Hematopoietic multipotent progenitor cell (in vitro differentiated cells): ENCODE measurements around the gene AGPAT1. TPM values are rescaled to one million over a fixed set of nuclear protein-coding genes. Genes with fewer than 3 reads are reported as not detected.
A peak's percentile ranks its signal among the peaks of the same experiment; 100 is the strongest.

Source experiments
- DNase-seq, 3 donors: peaks; one replicate each; pipeline ENCODE4 v3.0.0-alpha.2; 2011 to 2015; ENCODE audit warnings: low read depth in 2 of 3, low spot score in 2 of 3
- small RNA-seq: library from RNA; depleted of rRNA; stranded (forward); fragments of <200 nt; gene quantifications from one replicate; pipeline ENCODE3, GENCODE V24; 2012
- total RNA-seq: library from RNA; depleted of rRNA; stranded (reverse); fragments of >200 nt; gene quantifications from one replicate; pipeline ENCODE4 v1.2.3, GENCODE V29; 2012

The AGPAT1 gene
- total RNA-seq, 1 donor, result 41.7 TPM

GRCh38 chr6:32127409-32127716 lies 48.5 kb downstream of the AGPAT1 start:
- no peak for DNase-seq

GRCh38 chr6:32126880-32127279 lies 49.0 kb downstream of the AGPAT1 start:
- DNase-seq, result no peak

- no peak for DNase-seq
Measured at GRCh38 chr6:32123681-32124080, 52.2 kb downstream of the AGPAT1 start.

- no peak for DNase-seq
Measured at GRCh38 chr6:32120573-32121059, 55.3 kb downstream of the AGPAT1 start.

GRCh38 chr6:32118782-32119628 lies 56.9 kb downstream of the AGPAT1 start:
- DNase-seq, result peak; percentile 41 to 77 (median 71)

Small RNA genes lying within 50 kb of the gene (small RNA-seq; reads per million reads assigned to genes)
- gene AL662884.1 (not detected), gene MIR6833 (not detected)

Other genes starting within 250 kb of the AGPAT1 start
- 0.54 TPM for gene C2, start 248.4 kb downstream of the AGPAT1 start, total RNA-seq
- gene CFB, start 230.0 kb downstream of the AGPAT1 start, total RNA-seq, result 0.54 TPM
- gene NELFE, start 217.1 kb downstream of the AGPAT1 start, total RNA-seq, result 44.7 TPM
- 62.7 TPM for gene SKIC2, start 216.9 kb downstream of the AGPAT1 start, total RNA-seq
- 36.4 TPM for gene DXO, start 203.9 kb downstream of the AGPAT1 start, total RNA-seq
- gene C4A, start 194.0 kb downstream of the AGPAT1 start, total RNA-seq, result 5.9 TPM
- 4.6 TPM for gene C4B, start 161.3 kb downstream of the AGPAT1 start, total RNA-seq
- gene CYP21A2, start 137.7 kb downstream of the AGPAT1 start, total RNA-seq, result 0.27 TPM
- 1.1 TPM for gene TNXB, start 66.7 kb downstream of the AGPAT1 start, total RNA-seq
- gene ATF6B, start 47.8 kb downstream of the AGPAT1 start, total RNA-seq, result 49.8 TPM
- 4.0 TPM for gene FKBPL, start 45.8 kb downstream of the AGPAT1 start, total RNA-seq
- 0.27 TPM for gene PRRT1, start 24.1 kb downstream of the AGPAT1 start, total RNA-seq
- gene PPT2, start 21.9 kb downstream of the AGPAT1 start, total RNA-seq, result 30.2 TPM
- 5.1 TPM for gene EGFL8, start 11.5 kb downstream of the AGPAT1 start, total RNA-seq
- 29.1 TPM for gene RNF5, start 2.3 kb upstream of the AGPAT1 start, total RNA-seq
- 0.81 TPM for gene AGER, start 8.2 kb upstream of the AGPAT1 start, total RNA-seq
- gene PBX2, start 14.1 kb upstream of the AGPAT1 start, total RNA-seq, result 75.9 TPM
- gene GPSM3, start 16.6 kb upstream of the AGPAT1 start, total RNA-seq, result 58.7 TPM
- 3.5 TPM for gene NOTCH4, start 48.0 kb upstream of the AGPAT1 start, total RNA-seq
- not detected for gene TSBP1, start 195.8 kb upstream of the AGPAT1 start, total RNA-seq
- not detected for gene BTNL2, start 231.1 kb upstream of the AGPAT1 start, total RNA-seq